ENCODE results near the gene VOPP1. TPM values are rescaled to one million over a fixed set of nuclear protein-coding genes. Genes with fewer than 3 reads are reported as not detected.

The VOPP1 gene
- total RNA-seq, 4 donors from 2014 or later = 23.7 to 42.1 (median 37.5) TPM

- no peak for DNase-seq (ENCODE audit: extremely low spot score)
- intact Hi-C loops (cut with DNase I) = no loop called here
- no peak for TF ChIP-seq POLR2AphosphoS5 (IDR thresholded peaks at IDR 0.05)
- TF ChIP-seq POLR2A (IDR thresholded peaks at IDR 0.05; ENCODE audit: low read depth) = no peak
- no peak for TF ChIP-seq CTCF (IDR thresholded peaks at IDR 0.05)
- TF ChIP-seq EP300 (IDR thresholded peaks at IDR 0.05) = no peak
- Histone ChIP-seq H3K4me1 (no peaks in the 10 kb centered on the region), H3K27me3 (peaks cover 0 to 18% (median 0%) of the 10 kb centered on the region in 4 donors), H3K27ac (replicated peaks in 1 of 4) (no peak overlapping the region), H3K9me3 (no peaks in the 10 kb centered on the region), H3K36me3 (no peaks in the 10 kb centered on the region), H3K4me3 (no peak overlapping the region)
- 86% methylated on average over 19 of the region's 22 CpGs for WGBS
These were observed 123.8 kb downstream of the VOPP1 start for GRCh38 chr7:55448526-55448925.

- no peaks in the 10 kb centered on the region for H3K4me1 ChIP-seq
- WGBS = 83% methylated on average over 1 of the region's 1 CpG
- no peak overlapping the region for H3K4me3 ChIP-seq
- H3K27me3 ChIP-seq = peaks cover 0 to 15% (median 0%) of the 10 kb centered on the region in 4 donors
- DNase-seq (ENCODE audit: extremely low spot score) = no peak
- H3K27ac ChIP-seq (replicated peaks in 1 of 4) = no peak overlapping the region
- TF ChIP-seq POLR2AphosphoS5 (IDR thresholded peaks at IDR 0.05) = no peak
- no peak for TF ChIP-seq CTCF (IDR thresholded peaks at IDR 0.05)
- TF ChIP-seq POLR2A (IDR thresholded peaks at IDR 0.05; ENCODE audit: low read depth) = no peak
- no peak for TF ChIP-seq EP300 (IDR thresholded peaks at IDR 0.05)
- no peaks in the 10 kb centered on the region for H3K36me3 ChIP-seq
- no peaks in the 10 kb centered on the region for H3K9me3 ChIP-seq
- intact Hi-C loops (cut with DNase I) = no loop called here
These were observed 127.5 kb downstream of the VOPP1 start for GRCh38 chr7:55444786-55445185.

GRCh38 chr7:55441774-55442522 lies 130.4 kb downstream of the VOPP1 start:
- Histone ChIP-seq H3K27me3 (no peaks in the 10 kb centered on the region), H3K4me1 (peaks cover 0 to 7% (median 2%) of the 10 kb centered on the region in 4 donors), H3K4me3 (no peak overlapping the region), H3K27ac (replicated peaks in 1 of 4) (no peak overlapping the region), H3K36me3 (no peaks in the 10 kb centered on the region), H3K9me3 (no peaks in the 10 kb centered on the region)
- TF ChIP-seq EP300 (IDR thresholded peaks at IDR 0.05) = no peak
- TF ChIP-seq CTCF (IDR thresholded peaks at IDR 0.05) = no peak
- TF ChIP-seq POLR2A (IDR thresholded peaks at IDR 0.05; ENCODE audit: low read depth) = no peak
- no peak for TF ChIP-seq POLR2AphosphoS5 (IDR thresholded peaks at IDR 0.05)
- intact Hi-C loops (cut with DNase I) = no loop called here
- WGBS = 91% methylated on average over 7 of the region's 7 CpGs
- DNase-seq (ENCODE audit: extremely low spot score) = no peak

GRCh38 chr7:55441002-55441401 lies 131.3 kb downstream of the VOPP1 start:
- no peak overlapping the region for H3K4me3 ChIP-seq
- H3K9me3 ChIP-seq = no peaks in the 10 kb centered on the region
- no peak for DNase-seq (ENCODE audit: extremely low spot score)
- TF ChIP-seq CTCF (IDR thresholded peaks at IDR 0.05) (no peak), POLR2A (IDR thresholded peaks at IDR 0.05; ENCODE audit: low read depth) (no peak), POLR2AphosphoS5 (IDR thresholded peaks at IDR 0.05) (no peak), EP300 (IDR thresholded peaks at IDR 0.05) (no peak)
- no peaks in the 10 kb centered on the region for H3K27me3 ChIP-seq
- H3K27ac ChIP-seq (replicated peaks in 1 of 4) = no peak overlapping the region
- 95% methylated on average over 5 of the region's 5 CpGs for WGBS
- H3K36me3 ChIP-seq = no peaks in the 10 kb centered on the region
- intact Hi-C loops (cut with DNase I) = no loop called here
- H3K4me1 ChIP-seq = peaks cover 0 to 7% (median 2%) of the 10 kb centered on the region in 4 donors
